ENCODE results near the gene TRAPPC2L.

Gene TRAPPC2L

GRCh38 chr16:88911946-88912310 is 55.0 kb downstream of the TRAPPC2L start:
- DNase-seq = no peak
